Kidney (tissue), 14 donors: Measurements from ENCODE around the gene GOLIM4. TPM values are rescaled to one million over a fixed set of nuclear protein-coding genes. Genes with fewer than 3 reads are reported as not detected.

Experiments used
- DNase-seq, 5 donors: peaks; one replicate each; pipeline ENCODE4 v3.0.0-alpha.2; 2013 to 2020
- FAIRE-seq: peaks from 2 replicates; lab custom pipeline; 2012; peaks lifted over from hg19 to GRCh38; lab: Jason Lieb, UNC
- H3K27ac ChIP-seq, 2 donors: one replicate each; pipeline ENCODE4 v1.7.0; 2013; ENCODE audit warnings: low read depth in 2 of 2, low read length in 2 of 2, inconsistent platforms in 1 of 2
- H3K27me3 ChIP-seq: one replicate; pipeline ENCODE4 v1.7.1; 2013; ENCODE audit warnings: low read length, inconsistent platforms; ENCODE audit not compliant: control insufficient read depth, insufficient read depth
- H3K36me3 ChIP-seq, 3 donors: one replicate each; pipeline versions ENCODE4 v1.7.0 to v1.7.1; 2013; ENCODE audit warnings: low read length in 3 of 3, control low read depth in 1 of 3, inconsistent platforms in 1 of 3; ENCODE audit not compliant: insufficient read depth in 3 of 3, control insufficient read depth in 2 of 3
- H3K4me1 ChIP-seq, 3 donors: one replicate each; pipeline versions ENCODE4 v1.7.0 to v1.7.1; 2013; ENCODE audit warnings: low read length in 3 of 3, inconsistent platforms in 1 of 3, low read depth in 1 of 3; ENCODE audit not compliant: control insufficient read depth in 2 of 3, insufficient read depth in 2 of 3
- H3K4me3 ChIP-seq, 3 donors: one replicate each; pipeline versions ENCODE4 v1.7.0 to v1.8.1; 2013; ENCODE audit warnings: low read length in 3 of 3, control low read depth in 1 of 3, inconsistent platforms in 1 of 3
- H3K9ac ChIP-seq, 3 donors: one replicate each; pipeline versions ENCODE4 v1.7.0 to v1.7.1; 2013; ENCODE audit warnings: low read length in 3 of 3, control low read depth in 1 of 3, inconsistent platforms in 1 of 3
- H3K9me3 ChIP-seq, 3 donors: one replicate each; pipeline versions ENCODE4 v1.7.0 to v1.7.1; 2013; ENCODE audit warnings: low read length in 3 of 3, control low read depth in 1 of 3, inconsistent platforms in 1 of 3; ENCODE audit not compliant: control insufficient read depth in 2 of 3, insufficient read depth in 1 of 3
- intact Hi-C: fragments of 100-400 bp; cut with DNase I; formaldehyde crosslinking; loops from one replicate; pipeline ENCODE4 v1.11.1; 2022
- polyA plus RNA-seq: library from polyadenylated mRNA; stranded (reverse); fragments of 350-450 nt; fragmentation: Illumina TruSeq; extraction: RNeasy Lipid Tissue Mini Kit (QIAGEN cat#74804); gene quantifications from one replicate; pipeline ENCODE4 v1.2.3, GENCODE V29; 2014; ENCODE audit warnings: low read depth, low replicate concordance; ENCODE audit not compliant: insufficient read depth
- total RNA-seq: library from RNA; stranded (reverse); fragmentation: NEBNext Ultra II Directional; extraction: Animal tissue kit (Norgen Biotek cat#: 25700); gene quantifications from one replicate; pipeline ENCODE4 v1.2.1, GENCODE V29; 2021
- TF ChIP-seq, protein P1 (sequence below): IDR thresholded peaks from 3 replicates; pipeline ENCODE4 v1.5.1; 2012; ENCODE audit warnings: mild to moderate bottlenecking, moderate library complexity, borderline replicate concordance; ENCODE audit not compliant: insufficient read depth; ENCODE audit errors: extremely low read depth
- donor health status: control.
- donor health status: control.
- donor health status: control.
- donor health status: control.
- donor health status: control.
- donor health status: DM: yes; HTN: yes; CAD: no.
- donor health status: Normal renal cell carcinoma (clear cell type).

The GOLIM4 gene
- total and polyA plus RNA-seq, 2 donors from 2014 or later: 15.5 to 29.9 TPM

DNA sequence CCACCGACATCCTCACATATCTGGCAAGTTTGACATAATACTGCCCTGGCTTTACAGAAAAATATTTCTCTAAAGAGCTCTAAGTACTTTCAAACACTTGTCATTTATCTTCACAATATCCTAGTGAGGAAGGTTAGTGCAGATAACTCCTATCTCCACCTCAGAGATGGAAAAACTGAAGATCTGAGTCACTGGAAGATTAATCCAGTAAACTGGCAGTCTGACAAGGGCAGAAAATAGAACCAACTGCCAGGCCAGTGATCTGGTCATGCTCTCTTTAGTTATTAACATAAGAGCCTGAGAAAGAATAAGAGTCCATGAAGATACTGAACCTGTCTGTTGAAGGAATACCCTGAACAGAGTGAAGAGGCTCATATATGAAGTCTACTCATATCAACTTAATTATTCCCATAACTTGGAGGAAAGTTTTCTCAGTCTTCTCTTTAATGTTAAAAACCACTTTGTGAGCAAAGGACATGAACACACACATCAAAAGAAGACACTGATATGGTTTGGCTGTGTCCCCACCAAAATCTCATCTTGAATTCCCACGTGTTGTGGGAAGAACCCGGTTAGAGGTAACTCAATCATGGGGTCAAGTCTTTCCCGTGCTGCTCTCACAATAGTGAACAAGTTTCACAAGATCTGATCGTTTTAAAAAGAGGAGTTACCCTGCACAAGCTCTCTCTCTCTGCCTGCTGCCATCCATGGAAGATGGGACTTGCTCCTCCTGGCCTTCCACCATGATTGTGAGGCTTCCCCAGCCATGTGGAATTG, 61.4 kb downstream of the GOLIM4 start:
- Histone ChIP-seq H3K4me1 (no peaks in the 10 kb centered on the region), H3K27me3 (no peaks in the 10 kb centered on the region), H3K4me3 (no peak overlapping the region), H3K27ac (no peak overlapping the region), H3K36me3 (peaks cover 3 to 15% (median 9%) of the 10 kb centered on the region in 3 donors), H3K9ac (no peak overlapping the region), H3K9me3 (no peaks in the 10 kb centered on the region)
- no peak for DNase-seq
- intact Hi-C loops: no loop called here
- TF ChIP-seq, protein P1, sequence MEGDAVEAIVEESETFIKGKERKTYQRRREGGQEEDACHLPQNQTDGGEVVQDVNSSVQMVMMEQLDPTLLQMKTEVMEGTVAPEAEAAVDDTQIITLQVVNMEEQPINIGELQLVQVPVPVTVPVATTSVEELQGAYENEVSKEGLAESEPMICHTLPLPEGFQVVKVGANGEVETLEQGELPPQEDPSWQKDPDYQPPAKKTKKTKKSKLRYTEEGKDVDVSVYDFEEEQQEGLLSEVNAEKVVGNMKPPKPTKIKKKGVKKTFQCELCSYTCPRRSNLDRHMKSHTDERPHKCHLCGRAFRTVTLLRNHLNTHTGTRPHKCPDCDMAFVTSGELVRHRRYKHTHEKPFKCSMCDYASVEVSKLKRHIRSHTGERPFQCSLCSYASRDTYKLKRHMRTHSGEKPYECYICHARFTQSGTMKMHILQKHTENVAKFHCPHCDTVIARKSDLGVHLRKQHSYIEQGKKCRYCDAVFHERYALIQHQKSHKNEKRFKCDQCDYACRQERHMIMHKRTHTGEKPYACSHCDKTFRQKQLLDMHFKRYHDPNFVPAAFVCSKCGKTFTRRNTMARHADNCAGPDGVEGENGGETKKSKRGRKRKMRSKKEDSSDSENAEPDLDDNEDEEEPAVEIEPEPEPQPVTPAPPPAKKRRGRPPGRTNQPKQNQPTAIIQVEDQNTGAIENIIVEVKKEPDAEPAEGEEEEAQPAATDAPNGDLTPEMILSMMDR: no peak
- FAIRE-seq: no peak

DNA sequence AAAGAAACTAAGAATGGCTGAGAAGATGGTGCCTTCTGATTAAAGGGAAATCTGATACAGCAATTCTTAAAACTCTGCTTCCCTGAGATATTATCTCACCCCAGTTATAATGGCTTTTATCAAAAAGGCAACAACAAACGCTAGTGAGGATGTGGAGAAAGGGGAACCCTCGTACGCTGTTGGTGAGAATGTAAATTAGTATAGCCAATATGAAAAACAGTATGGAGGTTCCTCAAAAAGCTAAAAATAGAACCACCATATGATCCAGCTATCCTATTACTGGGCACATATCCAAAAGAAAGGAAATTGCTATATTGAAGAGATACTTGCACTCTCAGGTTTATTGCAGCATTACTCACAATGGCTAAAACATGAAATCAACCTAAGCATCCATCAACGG, 65.1 kb downstream of the GOLIM4 start:
- Histone ChIP-seq H3K27me3 (no peaks in the 10 kb centered on the region), H3K9me3 (no peaks in the 10 kb centered on the region), H3K4me1 (no peaks in the 10 kb centered on the region), H3K27ac (no peak overlapping the region), H3K36me3 (peaks cover 3 to 32% (median 29%) of the 10 kb centered on the region in 3 donors), H3K4me3 (no peak overlapping the region), H3K9ac (no peak overlapping the region)
- TF ChIP-seq, protein P1: no peak
- DNase-seq (no peak), FAIRE-seq (no peak)
- intact Hi-C loops: no loop called here

DNA sequence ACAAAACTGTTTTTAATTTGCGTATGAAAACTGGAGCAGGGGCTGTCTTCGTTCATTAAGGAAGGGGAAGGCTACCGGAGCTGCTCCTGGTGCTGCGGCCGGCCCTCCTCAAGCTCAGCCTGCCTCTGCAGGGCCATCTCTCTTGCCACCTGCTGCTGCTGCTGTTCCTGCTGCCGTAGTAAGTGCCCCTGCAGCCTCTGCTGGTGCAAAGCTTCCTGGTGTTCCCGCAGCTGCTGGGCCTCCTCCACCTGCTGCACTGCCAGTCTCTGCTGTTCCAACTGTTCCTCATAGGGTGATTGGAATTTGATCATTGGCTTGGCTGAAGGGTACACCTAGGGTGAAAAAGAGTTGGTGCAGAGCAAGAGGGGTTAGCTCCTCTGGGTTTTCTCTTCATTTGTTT, 66.0 kb downstream of the GOLIM4 start:
- intact Hi-C loops: no loop called here
- Histone ChIP-seq H3K4me1 (no peaks in the 10 kb centered on the region), H3K9ac (no peak overlapping the region), H3K27me3 (no peaks in the 10 kb centered on the region), H3K36me3 (peaks cover 0 to 40% (median 27%) of the 10 kb centered on the region in 3 donors), H3K27ac (no peak overlapping the region), H3K9me3 (no peaks in the 10 kb centered on the region), H3K4me3 (no peak overlapping the region)
- DNase-seq: no peak
- TF ChIP-seq, protein P1: no peak
- FAIRE-seq: no peak
